ENCODE measurements around the gene CTNNBL1.

DNA sequence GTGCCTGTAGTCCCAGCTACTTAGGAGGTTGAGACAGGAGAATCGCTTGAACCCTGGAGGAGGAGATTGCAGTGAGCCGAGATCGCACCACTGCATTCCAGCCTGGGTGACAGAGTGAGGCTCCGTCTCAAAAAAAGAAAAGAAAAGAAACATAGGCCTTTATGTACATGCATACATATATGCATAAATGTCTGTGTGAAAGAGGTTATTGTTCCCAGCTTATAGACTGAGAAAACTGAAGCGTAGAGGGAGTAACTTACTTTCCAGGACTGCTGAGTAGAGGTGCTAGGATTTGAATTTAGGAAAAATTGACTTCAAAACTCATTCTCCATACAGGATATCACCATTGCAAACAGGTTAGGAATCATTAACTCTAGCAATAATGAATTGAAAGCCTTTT is 32.0 kb downstream of the CTNNBL1 start:
- TF ChIP-seq POLR2AphosphoS5 (IDR thresholded peaks at IDR 0.05; ENCODE audit: insufficient read depth, low read depth, low read length), result no peak
- no peak for TF ChIP-seq CTCF (IDR thresholded peaks at IDR 0.05; ENCODE audit: extremely low read depth in 1 of 2, insufficient read depth in 1 of 2, low read depth in 1 of 2, low read length in 2 of 2)
